Measurements from ENCODE around the gene OLFML2A.

DNA sequence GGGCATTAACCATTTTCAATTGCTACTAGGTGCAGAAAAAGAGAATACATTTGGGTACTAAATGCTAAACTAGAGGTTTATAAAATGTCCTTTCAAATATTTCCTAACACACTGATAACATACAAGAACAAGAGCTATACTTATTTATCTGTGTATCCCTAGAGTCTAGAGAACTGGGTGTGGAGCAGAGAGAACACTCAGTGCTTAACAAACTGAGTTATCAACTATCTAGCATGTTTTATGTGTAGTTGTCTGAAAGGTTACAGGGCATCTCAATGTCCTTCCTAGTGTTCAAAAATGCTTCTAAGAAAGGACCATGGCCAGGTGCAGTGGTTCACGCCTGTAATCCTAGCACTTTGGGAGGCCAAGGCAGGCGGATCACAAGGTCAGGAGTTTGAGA is 46.2 kb upstream of the OLFML2A start:
- no peak for TF ChIP-seq CTCF (IDR thresholded peaks at IDR 0.05)
- TF ChIP-seq POLR2A (IDR thresholded peaks at IDR 0.05): no peak

All from lower leg skin (tissue), 3 donors.